NAMALWA (cell line): ENCODE results near the gene FBXO38.

Experiments
- DNase-seq: peaks from one replicate; pipeline ENCODE4 v3.0.0-alpha.2; 2015; ENCODE audit warnings: low spot score

FBXO38 gene

GRCh38 chr5:148386041-148386440 lies 2.3 kb downstream of the FBXO38 start:
- DNase-seq, result no peak

GRCh38 chr5:148387325-148387724 lies 3.6 kb downstream of the FBXO38 start:
- DNase-seq, result no peak

GRCh38 chr5:148388696-148389095 lies 4.9 kb downstream of the FBXO38 start:
- no peak for DNase-seq

GRCh38 chr5:148390914-148391313 lies 7.2 kb downstream of the FBXO38 start:
- no peak for DNase-seq

GRCh38 chr5:148391422-148391821 lies 7.7 kb downstream of the FBXO38 start:
- no peak for DNase-seq

- DNase-seq, result no peak
Measured at GRCh38 chr5:148393390-148393741, 9.6 kb downstream of the FBXO38 start.

GRCh38 chr5:148394587-148395019 lies 10.8 kb downstream of the FBXO38 start:
- no peak for DNase-seq

- DNase-seq, result no peak
Measured at GRCh38 chr5:148395031-148395430, 11.3 kb downstream of the FBXO38 start.

- DNase-seq, result no peak
Measured at GRCh38 chr5:148397968-148398595, 14.3 kb downstream of the FBXO38 start.

GRCh38 chr5:148398698-148399121 lies 15.0 kb downstream of the FBXO38 start:
- DNase-seq, result no peak

- DNase-seq, result no peak
Measured at GRCh38 chr5:148401604-148402003, 17.8 kb downstream of the FBXO38 start.

GRCh38 chr5:148403344-148403743 lies 19.6 kb downstream of the FBXO38 start:
- DNase-seq, result peak; percentile 20

GRCh38 chr5:148406406-148406805 lies 22.6 kb downstream of the FBXO38 start:
- DNase-seq, result no peak

GRCh38 chr5:148408092-148408491 lies 24.3 kb downstream of the FBXO38 start:
- DNase-seq, result no peak

- DNase-seq, result no peak
Measured at GRCh38 chr5:148412124-148412523, 28.4 kb downstream of the FBXO38 start.

GRCh38 chr5:148414833-148415232 lies 31.1 kb downstream of the FBXO38 start:
- DNase-seq, result no peak

- no peak for DNase-seq
Measured at GRCh38 chr5:148416416-148416815, 32.7 kb downstream of the FBXO38 start.

GRCh38 chr5:148416921-148417320 lies 33.2 kb downstream of the FBXO38 start:
- DNase-seq, result no peak

- DNase-seq, result no peak
Measured at GRCh38 chr5:148418511-148418910, 34.8 kb downstream of the FBXO38 start.

- DNase-seq, result no peak
Measured at GRCh38 chr5:148421661-148422060, 37.9 kb downstream of the FBXO38 start.

GRCh38 chr5:148425808-148426207 lies 42.0 kb downstream of the FBXO38 start:
- DNase-seq, result no peak

GRCh38 chr5:148426514-148426913 lies 42.8 kb downstream of the FBXO38 start:
- DNase-seq, result no peak

GRCh38 chr5:148427370-148428042 lies 43.7 kb downstream of the FBXO38 start:
- DNase-seq, result no peak

- no peak for DNase-seq
Measured at GRCh38 chr5:148428848-148429247, 45.1 kb downstream of the FBXO38 start.
